ENCODE measurements around the gene TBXAS1.

TBXAS1 gene

GRCh38 chr7:139940866-139941265, 111.8 kb downstream of the TBXAS1 start:
- H2AFZ ChIP-seq (ENCODE audit: low read length): no peak overlapping the region
- H3K9ac ChIP-seq (ENCODE audit: low read length): no peak overlapping the region
- no peaks in the 10 kb centered on the region for H3K27me3 ChIP-seq (replicated peaks; ENCODE audit: insufficient read depth, low read length)
- H3K9me3 ChIP-seq (replicated peaks; ENCODE audit: insufficient read depth, low read length): no peaks in the 10 kb centered on the region
- no peak for DNase-seq
- H3K27ac ChIP-seq (ENCODE audit: low read length): no peak overlapping the region
- no peaks in the 10 kb centered on the region for H3K79me2 ChIP-seq (ENCODE audit: low read length)
- no peaks in the 10 kb centered on the region for H3K36me3 ChIP-seq (replicated peaks; ENCODE audit: insufficient read depth, low read length)
- TF ChIP-seq CTCF (IDR thresholded peaks at IDR 0.05; ENCODE audit: low read length): no peak
- TF ChIP-seq EZH2 (optimal IDR thresholded peaks at IDR 0.05; ENCODE audit: low read depth, low read length): no peak
- no peak for TF ChIP-seq EZH2phosphoT487 (IDR thresholded peaks at IDR 0.05; ENCODE audit: low read length)
- no peaks in the 10 kb centered on the region for H4K20me1 ChIP-seq (ENCODE audit: insufficient read depth, low read length)
- no peak overlapping the region for H3K4me3 ChIP-seq (ENCODE audit: low read length)
- H3K9me2 ChIP-seq (replicated peaks; ENCODE audit: insufficient read depth, low read length): no peaks in the 10 kb centered on the region
- no peak overlapping the region for H3K4me2 ChIP-seq (ENCODE audit: low read depth, low read length)
- no peaks in the 10 kb centered on the region for H3F3A ChIP-seq (ENCODE audit: insufficient read depth, low read length)
- H3K4me1 ChIP-seq (ENCODE audit: low read length): no peaks in the 10 kb centered on the region

- H4K20me1 ChIP-seq (ENCODE audit: insufficient read depth, low read length): no peaks in the 10 kb centered on the region
- H3K9me2 ChIP-seq (replicated peaks; ENCODE audit: insufficient read depth, low read length): no peaks in the 10 kb centered on the region
- H3K79me2 ChIP-seq (ENCODE audit: low read length): no peaks in the 10 kb centered on the region
- H3K4me3 ChIP-seq (ENCODE audit: low read length): no peak overlapping the region
- H3K36me3 ChIP-seq (replicated peaks; ENCODE audit: insufficient read depth, low read length): no peaks in the 10 kb centered on the region
- H3K4me1 ChIP-seq (ENCODE audit: low read length): no peaks in the 10 kb centered on the region
- no peak overlapping the region for H3K9ac ChIP-seq (ENCODE audit: low read length)
- H3F3A ChIP-seq (ENCODE audit: insufficient read depth, low read length): no peaks in the 10 kb centered on the region
- no peak for DNase-seq
- no peaks in the 10 kb centered on the region for H3K9me3 ChIP-seq (replicated peaks; ENCODE audit: insufficient read depth, low read length)
- no peaks in the 10 kb centered on the region for H3K27me3 ChIP-seq (replicated peaks; ENCODE audit: insufficient read depth, low read length)
- H3K4me2 ChIP-seq (ENCODE audit: low read depth, low read length): no peak overlapping the region
- no peak for TF ChIP-seq EZH2 (optimal IDR thresholded peaks at IDR 0.05; ENCODE audit: low read depth, low read length)
- no peak for TF ChIP-seq EZH2phosphoT487 (IDR thresholded peaks at IDR 0.05; ENCODE audit: low read length)
- TF ChIP-seq CTCF (IDR thresholded peaks at IDR 0.05; ENCODE audit: low read length): no peak
- H2AFZ ChIP-seq (ENCODE audit: low read length): no peak overlapping the region
- no peak overlapping the region for H3K27ac ChIP-seq (ENCODE audit: low read length)
These were observed 112.4 kb downstream of the TBXAS1 start for GRCh38 chr7:139941421-139941820.

- no peaks in the 10 kb centered on the region for H3K4me1 ChIP-seq (ENCODE audit: low read length)
- no peaks in the 10 kb centered on the region for H3K9me3 ChIP-seq (replicated peaks; ENCODE audit: insufficient read depth, low read length)
- no peaks in the 10 kb centered on the region for H3F3A ChIP-seq (ENCODE audit: insufficient read depth, low read length)
- H3K27me3 ChIP-seq (replicated peaks; ENCODE audit: insufficient read depth, low read length): no peaks in the 10 kb centered on the region
- no peak overlapping the region for H3K27ac ChIP-seq (ENCODE audit: low read length)
- no peak for DNase-seq
- no peaks in the 10 kb centered on the region for H3K9me2 ChIP-seq (replicated peaks; ENCODE audit: insufficient read depth, low read length)
- TF ChIP-seq CTCF (IDR thresholded peaks at IDR 0.05; ENCODE audit: low read length): no peak
- no peak for TF ChIP-seq EZH2phosphoT487 (IDR thresholded peaks at IDR 0.05; ENCODE audit: low read length)
- no peak for TF ChIP-seq EZH2 (optimal IDR thresholded peaks at IDR 0.05; ENCODE audit: low read depth, low read length)
- no peak overlapping the region for H2AFZ ChIP-seq (ENCODE audit: low read length)
- no peaks in the 10 kb centered on the region for H3K79me2 ChIP-seq (ENCODE audit: low read length)
- no peaks in the 10 kb centered on the region for H3K36me3 ChIP-seq (replicated peaks; ENCODE audit: insufficient read depth, low read length)
- H4K20me1 ChIP-seq (ENCODE audit: insufficient read depth, low read length): no peaks in the 10 kb centered on the region
- no peak overlapping the region for H3K4me2 ChIP-seq (ENCODE audit: low read depth, low read length)
- no peak overlapping the region for H3K9ac ChIP-seq (ENCODE audit: low read length)
- H3K4me3 ChIP-seq (ENCODE audit: low read length): no peak overlapping the region
These were observed 112.8 kb downstream of the TBXAS1 start for GRCh38 chr7:139941866-139942265.
